Effector CD4-positive, alpha-beta T cell (primary cell): ENCODE measurements around the gene CCNF.
"Not testable (repeated sequence)": the region's sequence is repeated elsewhere in the genome, so short reads cannot be mapped to it uniquely, and the experiment has no call there.

Experiments
- DNase-seq: peaks from one replicate; pipeline ENCODE4 v3.0.0-alpha.2; 2020
- total RNA-seq: gene quantifications from one replicate; lab custom pipeline; 2026; lab: John Stamatoyannopoulos, UW

CCNF gene
- total RNA-seq, result 6.2 reads per million, percentile 23 among the genes with 10 or more reads in this experiment

- DNase-seq, result peak; percentile 97
Measured at GRCh38 chr16:2429034-2429770, at the start of gene CCNF. Gene CCNF, plus strand, starts transcription at chr16:2429447. Its CDS starts 35 bp downstream, at chr16:2429482.

GRCh38 chr16:2383501-2383900, 45.7 kb upstream of the CCNF start:
- DNase-seq, result no peak

GRCh38 chr16:2384426-2384825, 44.8 kb upstream of the CCNF start:
- DNase-seq, result no peak

- no peak for DNase-seq
Measured at GRCh38 chr16:2385190-2385836, 43.9 kb upstream of the CCNF start.

GRCh38 chr16:2385982-2386381, 43.3 kb upstream of the CCNF start:
- DNase-seq, result not testable (repeated sequence)

GRCh38 chr16:2386990-2387389, 42.3 kb upstream of the CCNF start:
- DNase-seq, result no peak

GRCh38 chr16:2388139-2388874, 40.9 kb upstream of the CCNF start:
- no peak for DNase-seq

GRCh38 chr16:2388875-2389433, 40.3 kb upstream of the CCNF start:
- no peak for DNase-seq

GRCh38 chr16:2392025-2392424, 37.2 kb upstream of the CCNF start:
- DNase-seq, result no peak

GRCh38 chr16:2398520-2398919, 30.7 kb upstream of the CCNF start:
- no peak for DNase-seq

GRCh38 chr16:2404099-2404498, 25.1 kb upstream of the CCNF start:
- no peak for DNase-seq

- no peak for DNase-seq
Measured at GRCh38 chr16:2415085-2415484, 14.2 kb upstream of the CCNF start.

GRCh38 chr16:2420035-2420434, 9.2 kb upstream of the CCNF start:
- no peak for DNase-seq

- no peak for DNase-seq
Measured at GRCh38 chr16:2422123-2422867, 7.0 kb upstream of the CCNF start.

- no peak for DNase-seq
Measured at GRCh38 chr16:2424061-2425007, 4.9 kb upstream of the CCNF start.

- no peak for DNase-seq
Measured at GRCh38 chr16:2425008-2425518, 4.2 kb upstream of the CCNF start.

GRCh38 chr16:2425825-2426430, 3.3 kb upstream of the CCNF start:
- DNase-seq, result no peak

GRCh38 chr16:2426941-2427361, 2.3 kb upstream of the CCNF start:
- no peak for DNase-seq

- DNase-seq, result no peak
Measured at GRCh38 chr16:2427526-2427925, 1.7 kb upstream of the CCNF start.

GRCh38 chr16:2428051-2428783, 1.0 kb upstream of the CCNF start:
- DNase-seq, result no peak
